HG02970 (cell line): Measurements from ENCODE around the gene CRYAB.
"Not testable (repeated sequence)": the region's sequence is repeated elsewhere in the genome, so short reads cannot be mapped to it uniquely, and the experiment has no call there.

Source experiments
- ATAC-seq: cut with Tn5 transposase; IDR thresholded peaks from one replicate; pipeline ENCODE4 v1.9.1; 2021; ENCODE audit warnings: mild to moderate bottlenecking, moderate library complexity, moderate number of reproducible peaks; ENCODE audit not compliant: unreplicated experiment, low FRiP score

Gene CRYAB

DNA sequence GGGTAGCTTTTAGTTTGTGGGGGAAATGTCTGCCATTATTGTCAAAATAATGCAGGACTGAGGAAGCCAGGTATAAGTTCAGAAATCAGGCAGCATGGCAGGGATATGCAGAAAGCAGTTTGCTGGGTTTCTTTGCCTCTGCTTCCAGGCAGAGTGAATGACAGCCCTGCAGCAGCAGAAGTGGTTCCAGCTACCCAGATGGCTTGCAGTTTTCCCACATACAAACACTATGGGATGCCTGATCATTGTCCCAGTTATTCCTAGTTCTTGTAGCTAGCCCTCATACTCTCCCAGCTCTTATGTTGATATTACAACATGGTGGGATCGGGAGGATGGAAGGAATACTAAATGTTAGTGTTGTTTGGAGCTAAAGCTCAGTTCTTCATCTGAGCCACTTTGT is 22.7 kb upstream of the CRYAB start:
- ATAC-seq, result no peak

GRCh38 chr11:111933872-111934271 is 22.3 kb upstream of the CRYAB start:
- no peak for ATAC-seq

GRCh38 chr11:111933176-111933575 is 21.6 kb upstream of the CRYAB start:
- ATAC-seq, result not testable (repeated sequence)

- no peak for ATAC-seq
Observed at GRCh38 chr11:111932611-111932950, 21.0 kb upstream of the CRYAB start.

GRCh38 chr11:111930472-111930871 is 18.9 kb upstream of the CRYAB start:
- ATAC-seq, result no peak

DNA sequence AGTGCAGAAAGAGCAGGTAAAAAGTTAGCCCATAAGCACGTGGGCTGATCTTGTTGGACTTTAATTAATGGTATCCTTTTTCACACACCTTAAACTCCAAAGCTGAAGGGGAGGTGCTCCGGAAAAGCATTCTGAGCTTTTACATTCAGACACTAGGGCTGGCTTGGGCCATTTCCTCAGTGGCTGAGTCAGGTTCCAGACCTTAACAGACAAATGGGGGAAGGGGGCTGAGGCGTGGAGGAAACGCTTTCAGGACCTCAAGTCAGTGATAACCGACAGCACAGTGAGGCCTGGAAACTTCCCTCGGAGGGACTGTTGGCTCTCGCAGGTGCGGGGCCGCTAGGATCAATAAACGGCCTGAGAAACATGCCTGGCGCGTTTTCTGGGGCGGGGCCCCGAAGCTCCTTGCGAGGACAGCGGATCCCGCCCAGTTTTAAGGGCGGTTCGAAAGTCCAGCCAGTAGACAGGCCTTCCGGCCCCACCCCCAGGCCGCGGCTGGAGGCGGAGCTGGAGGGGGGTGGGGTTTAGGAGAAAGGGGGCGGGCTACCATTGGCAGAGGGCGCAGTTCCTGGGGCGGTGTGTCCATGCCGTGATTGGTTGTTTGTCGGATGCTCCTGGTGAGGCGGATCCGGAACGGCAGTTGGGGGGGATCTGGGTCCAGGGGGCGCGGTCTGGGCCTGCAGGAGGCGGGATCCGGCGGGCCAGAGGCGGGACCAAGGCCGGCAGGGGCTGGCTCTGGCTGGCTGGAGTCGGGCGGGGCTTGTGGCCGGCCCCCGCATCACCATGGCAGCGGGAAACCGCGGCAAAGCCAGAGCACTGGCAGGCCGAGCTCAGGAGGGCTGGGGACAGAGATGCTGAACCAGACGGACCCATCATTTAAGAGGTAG is 15.2 kb upstream of the CRYAB start:
- ATAC-seq, result peak; percentile 92

- ATAC-seq, result no peak
Observed at GRCh38 chr11:111925953-111926352, 14.4 kb upstream of the CRYAB start.

DNA sequence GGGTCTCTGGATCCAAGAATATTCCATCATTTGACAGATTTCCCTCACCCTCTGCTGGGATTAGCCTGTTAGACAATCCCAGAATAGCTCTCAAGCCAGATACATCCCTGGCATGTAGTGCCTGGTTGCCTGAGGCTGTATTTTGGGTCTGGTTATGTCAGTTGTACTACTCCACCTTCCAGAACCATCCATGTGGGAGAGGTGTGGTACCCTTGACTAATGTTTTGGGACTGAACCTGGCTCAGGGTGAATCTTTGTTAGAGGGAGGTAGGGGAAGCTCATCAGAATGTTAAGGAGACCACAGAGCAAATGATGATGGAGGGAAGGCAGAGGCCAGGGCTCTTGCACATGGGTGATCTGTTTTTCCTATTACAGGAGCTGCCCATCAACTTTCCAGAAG is 12.4 kb upstream of the CRYAB start:
- no peak for ATAC-seq

GRCh38 chr11:111923351-111923788 is 11.8 kb upstream of the CRYAB start:
- no peak for ATAC-seq

DNA sequence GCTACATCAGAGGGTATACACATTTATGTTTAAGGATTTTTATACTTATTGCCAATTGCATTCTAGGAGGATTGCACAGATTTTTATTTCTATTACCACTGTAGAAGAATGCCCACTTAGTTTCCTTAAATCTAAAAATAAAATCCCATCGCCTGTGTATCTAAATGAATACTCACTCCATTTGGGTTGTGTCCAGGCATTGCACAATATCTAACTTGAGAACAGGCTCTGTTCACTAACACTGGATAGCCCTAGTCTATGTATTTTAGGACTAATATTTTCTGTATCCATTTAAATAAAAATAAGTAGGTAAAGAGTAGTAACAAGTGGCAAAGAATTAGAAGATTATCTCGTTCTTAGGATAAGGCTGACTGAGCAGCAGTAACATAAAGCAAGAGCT is 11.2 kb upstream of the CRYAB start:
- no peak for ATAC-seq

- no peak for ATAC-seq
Observed at GRCh38 chr11:111921541-111922230, 10.1 kb upstream of the CRYAB start.

DNA sequence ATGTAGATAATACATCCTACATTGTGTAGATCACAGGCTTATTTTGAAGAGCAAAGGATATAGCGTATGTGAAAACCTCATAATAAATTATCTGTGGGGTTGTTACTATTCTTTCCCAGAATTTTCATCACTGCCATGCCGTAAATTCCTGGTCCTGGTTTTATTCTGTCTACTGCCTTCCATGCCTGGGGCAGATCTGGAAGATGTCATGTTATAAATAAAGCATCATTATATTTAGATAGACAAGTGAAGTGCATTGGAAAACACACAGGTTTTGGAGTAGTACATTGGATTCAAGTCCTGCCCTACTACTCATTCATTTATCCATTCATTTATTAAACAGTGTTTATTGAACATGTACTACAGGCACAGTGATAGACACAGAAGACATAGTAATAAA is 9.3 kb upstream of the CRYAB start:
- ATAC-seq, result no peak

DNA sequence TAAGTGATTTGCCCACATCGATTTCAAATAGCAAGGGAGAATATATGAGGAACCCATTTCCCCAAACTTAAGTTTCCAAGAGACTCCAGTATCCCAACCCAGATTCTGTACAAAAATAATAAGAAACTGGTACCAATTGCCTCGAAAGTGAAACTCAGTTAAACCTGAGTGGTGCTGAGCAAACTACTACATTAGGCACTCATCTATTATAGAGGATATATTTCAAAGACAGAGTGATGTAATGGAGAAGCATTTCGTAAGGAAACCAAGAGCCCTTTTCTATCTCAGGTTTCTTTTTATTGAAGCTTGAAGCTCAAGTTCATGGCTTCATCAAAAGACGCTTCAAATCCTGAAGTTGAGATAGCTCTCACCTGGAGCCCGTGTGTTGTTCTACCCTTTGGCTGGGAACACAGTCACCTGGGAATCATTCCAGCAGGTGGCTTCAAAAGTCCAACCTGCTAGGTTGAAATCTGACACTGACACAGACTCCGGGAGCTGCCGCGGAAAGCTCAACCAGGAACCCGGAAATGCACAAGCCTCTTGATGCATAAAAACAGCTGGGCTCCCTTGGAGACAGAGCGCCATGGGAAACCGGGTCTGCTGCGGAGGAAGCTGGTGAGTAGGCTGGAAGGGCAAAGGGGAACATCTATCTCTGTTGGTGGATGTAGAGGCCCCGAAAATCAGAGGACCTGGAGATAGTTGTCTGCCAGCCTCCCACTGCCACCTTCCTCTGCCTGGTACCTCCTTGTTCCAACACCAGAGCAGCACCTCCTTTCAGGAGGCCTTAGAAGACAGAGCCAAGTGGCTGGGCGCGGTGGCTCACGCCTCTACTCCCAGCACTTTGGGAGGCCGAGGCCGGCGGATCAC is 7.1 kb upstream of the CRYAB start, which contains the start of gene C11orf52:
C11orf52 (plus strand) TSS at position 524 of the 867 bp plus-strand sequence; CDS start at position 584, 60 bp downstream.
- no peak for ATAC-seq

GRCh38 chr11:111917788-111918187 is 6.2 kb upstream of the CRYAB start:
- ATAC-seq, result no peak

- ATAC-seq, result no peak
Observed at GRCh38 chr11:111917312-111917711, 5.7 kb upstream of the CRYAB start.

GRCh38 chr11:111916768-111917167 is 5.2 kb upstream of the CRYAB start:
- no peak for ATAC-seq

DNA sequence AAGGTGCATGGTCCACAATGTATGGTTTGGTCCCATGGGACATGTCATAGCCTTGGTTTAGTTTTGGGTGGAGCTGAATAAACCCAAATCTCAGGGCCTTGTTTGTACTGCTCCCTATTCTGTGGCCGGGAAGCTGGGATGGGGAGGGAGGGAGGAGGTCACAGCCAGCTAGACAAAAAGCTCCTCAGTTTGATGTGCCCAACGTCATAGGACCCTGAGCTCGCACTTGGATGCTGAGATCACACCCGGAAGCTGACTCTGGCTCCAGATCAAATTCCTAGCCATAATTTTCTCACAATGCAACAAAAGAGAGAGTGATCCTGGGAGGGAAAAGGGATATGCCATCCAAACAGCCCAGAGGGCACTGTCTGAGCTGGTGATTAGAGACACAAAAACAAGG is 2.4 kb upstream of the CRYAB start:
- ATAC-seq, result no peak

GRCh38 chr11:111913031-111913861 is 1.7 kb upstream of the CRYAB start:
- no peak for ATAC-seq

GRCh38 chr11:111912535-111912934 is 965 bp upstream of the CRYAB start, which contains the start of gene HSPB2:
Gene HSPB2 (plus strand): TSS chr11:111912734. CDS start chr11:111912830, 96 bp downstream.
- no peak for ATAC-seq
